ENCODE measurements around the gene OR10X1.

Gene OR10X1

DNA sequence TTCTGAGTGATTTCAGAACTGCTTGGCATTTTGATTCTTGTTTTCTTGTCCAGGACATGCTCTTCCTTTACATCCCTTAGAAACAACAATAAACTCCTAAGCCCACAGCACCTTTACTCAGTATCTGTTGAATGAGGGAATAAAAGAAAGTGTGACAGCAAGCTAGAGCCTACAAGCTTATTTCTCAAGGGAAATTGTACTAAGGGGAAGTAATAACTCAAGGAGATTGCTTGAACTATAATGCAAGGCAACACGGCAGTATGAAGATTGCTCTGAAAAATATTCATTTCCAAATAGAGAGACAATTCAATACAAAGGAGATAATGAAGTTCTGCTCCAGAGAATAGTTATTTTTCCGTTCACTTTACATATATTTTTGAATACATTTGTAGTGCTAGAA, 15.8 kb downstream of the OR10X1 start:
- DNase-seq (ENCODE audit: extremely low read depth, insufficient read length): no peak
- TF ChIP-seq, protein P1, sequence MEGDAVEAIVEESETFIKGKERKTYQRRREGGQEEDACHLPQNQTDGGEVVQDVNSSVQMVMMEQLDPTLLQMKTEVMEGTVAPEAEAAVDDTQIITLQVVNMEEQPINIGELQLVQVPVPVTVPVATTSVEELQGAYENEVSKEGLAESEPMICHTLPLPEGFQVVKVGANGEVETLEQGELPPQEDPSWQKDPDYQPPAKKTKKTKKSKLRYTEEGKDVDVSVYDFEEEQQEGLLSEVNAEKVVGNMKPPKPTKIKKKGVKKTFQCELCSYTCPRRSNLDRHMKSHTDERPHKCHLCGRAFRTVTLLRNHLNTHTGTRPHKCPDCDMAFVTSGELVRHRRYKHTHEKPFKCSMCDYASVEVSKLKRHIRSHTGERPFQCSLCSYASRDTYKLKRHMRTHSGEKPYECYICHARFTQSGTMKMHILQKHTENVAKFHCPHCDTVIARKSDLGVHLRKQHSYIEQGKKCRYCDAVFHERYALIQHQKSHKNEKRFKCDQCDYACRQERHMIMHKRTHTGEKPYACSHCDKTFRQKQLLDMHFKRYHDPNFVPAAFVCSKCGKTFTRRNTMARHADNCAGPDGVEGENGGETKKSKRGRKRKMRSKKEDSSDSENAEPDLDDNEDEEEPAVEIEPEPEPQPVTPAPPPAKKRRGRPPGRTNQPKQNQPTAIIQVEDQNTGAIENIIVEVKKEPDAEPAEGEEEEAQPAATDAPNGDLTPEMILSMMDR (IDR thresholded peaks at IDR 0.05; ENCODE audit: insufficient read depth, low read length, poor library complexity, severe bottlenecking): no peak
- H3K27me3 ChIP-seq (replicated peaks; ENCODE audit: control insufficient read depth, insufficient read depth, low read length): no peaks in the 10 kb centered on the region
- H3K36me3 ChIP-seq (ENCODE audit: control insufficient read depth, insufficient read depth, low read length): no peaks in the 10 kb centered on the region
- no peak overlapping the region for H3K4me3 ChIP-seq (replicated peaks; ENCODE audit: low read depth, low read length)

DNA sequence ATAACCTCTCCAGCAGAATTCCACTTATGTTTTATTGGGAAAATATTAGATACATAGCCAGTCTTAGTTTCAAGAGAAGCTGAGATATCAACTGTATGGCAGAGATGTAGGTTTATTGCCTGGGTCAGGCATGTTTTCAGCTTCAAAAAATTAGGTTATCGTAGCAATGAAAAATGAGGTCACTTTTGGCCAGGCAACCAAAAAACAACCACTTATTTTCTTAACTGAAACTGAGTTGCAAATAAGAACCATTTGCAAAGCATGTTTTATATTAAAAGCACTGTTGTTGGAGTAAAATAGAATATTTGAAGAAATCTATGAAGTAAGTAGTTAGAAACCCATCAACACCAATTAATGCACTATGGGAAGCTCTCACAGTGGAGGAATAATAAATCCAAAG, 20.0 kb downstream of the OR10X1 start:
- Histone ChIP-seq H3K4me3 (replicated peaks; ENCODE audit: low read depth, low read length) (no peak overlapping the region), H3K27me3 (replicated peaks; ENCODE audit: control insufficient read depth, insufficient read depth, low read length) (no peaks in the 10 kb centered on the region), H3K36me3 (ENCODE audit: control insufficient read depth, insufficient read depth, low read length) (no peaks in the 10 kb centered on the region)
- TF ChIP-seq, protein P1 (IDR thresholded peaks at IDR 0.05; ENCODE audit: insufficient read depth, low read length, poor library complexity, severe bottlenecking): no peak
- DNase-seq (ENCODE audit: extremely low read depth, insufficient read length): no peak

DNA sequence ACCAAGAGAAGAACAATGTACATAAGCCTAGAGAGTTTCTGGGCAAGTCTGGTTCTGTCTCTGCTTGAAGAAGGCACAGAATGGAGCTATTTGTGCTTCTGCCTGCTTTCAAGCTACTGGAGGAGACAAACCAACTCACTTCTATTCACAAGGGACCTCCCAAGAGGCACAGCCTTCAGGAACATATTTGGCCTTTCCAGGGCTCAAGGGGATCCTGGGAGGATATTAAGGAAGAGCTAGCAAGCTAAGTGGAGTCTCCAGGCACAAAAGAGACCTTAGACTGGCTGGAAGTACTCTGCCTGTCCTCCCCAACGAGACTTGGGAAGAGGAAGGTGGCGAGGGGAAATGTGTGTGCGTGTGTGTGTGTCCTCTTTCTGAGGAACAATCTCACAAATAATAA, 25.3 kb downstream of the OR10X1 start, which contains the start of gene OR6Y1:
Gene OR6Y1 (minus strand): TSS at position 54 of the 400 bp plus-strand sequence. CDS start 6,300 bp downstream, outside the sequence.
- TF ChIP-seq, protein P1 (IDR thresholded peaks at IDR 0.05; ENCODE audit: insufficient read depth, low read length, poor library complexity, severe bottlenecking): no peak
- DNase-seq (ENCODE audit: extremely low read depth, insufficient read length): no peak
- Histone ChIP-seq H3K36me3 (ENCODE audit: control insufficient read depth, insufficient read depth, low read length) (no peaks in the 10 kb centered on the region), H3K27me3 (replicated peaks; ENCODE audit: control insufficient read depth, insufficient read depth, low read length) (no peaks in the 10 kb centered on the region), H3K4me3 (replicated peaks; ENCODE audit: low read depth, low read length) (no peak within 1 kb of the TSS)

DNA sequence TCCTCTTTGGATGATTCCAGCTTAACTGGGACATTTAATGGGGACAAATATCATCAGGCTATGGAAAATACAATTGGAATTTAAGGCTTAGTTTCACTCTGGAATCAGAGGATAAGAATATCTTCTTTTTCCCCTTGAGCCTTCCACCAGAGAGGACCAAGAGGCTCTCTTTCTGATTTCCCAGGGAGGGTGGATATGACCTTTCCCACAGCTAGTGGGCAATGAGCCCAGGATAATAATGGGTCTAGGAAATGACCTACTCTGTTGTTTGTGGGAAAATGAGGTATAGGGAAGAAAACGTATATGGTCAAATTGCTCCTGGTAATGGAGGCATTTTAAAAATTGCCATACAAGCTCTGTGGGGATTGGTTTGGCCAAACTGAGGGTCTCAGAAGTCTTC, 27.4 kb downstream of the OR10X1 start:
- Histone ChIP-seq H3K36me3 (ENCODE audit: control insufficient read depth, insufficient read depth, low read length) (no peaks in the 10 kb centered on the region), H3K27me3 (replicated peaks; ENCODE audit: control insufficient read depth, insufficient read depth, low read length) (no peaks in the 10 kb centered on the region), H3K4me3 (replicated peaks; ENCODE audit: low read depth, low read length) (no peak overlapping the region)
- TF ChIP-seq, protein P1 (IDR thresholded peaks at IDR 0.05; ENCODE audit: insufficient read depth, low read length, poor library complexity, severe bottlenecking): no peak
- no peak for DNase-seq (ENCODE audit: extremely low read depth, insufficient read length)

DNA sequence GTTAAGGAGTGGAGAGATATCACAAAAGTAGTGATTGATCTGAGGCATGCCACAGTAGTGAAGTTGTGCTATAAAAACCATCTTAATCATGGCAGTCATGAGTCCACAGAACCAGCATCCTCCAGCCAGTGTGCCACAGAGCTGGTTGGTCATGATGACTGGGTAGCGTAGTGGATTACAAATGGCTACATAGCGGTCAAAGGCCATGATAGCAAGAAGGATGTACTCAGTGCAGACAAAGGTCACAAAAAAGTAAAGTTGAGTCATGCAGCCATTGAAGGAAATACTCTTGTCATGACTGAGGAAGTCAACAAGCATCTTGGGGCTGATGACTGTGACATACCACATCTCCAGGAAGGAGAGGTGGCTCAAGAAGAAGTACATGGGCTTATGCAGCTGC, 32.2 kb downstream of the OR10X1 start:
- Histone ChIP-seq H3K36me3 (ENCODE audit: control insufficient read depth, insufficient read depth, low read length) (no peaks in the 10 kb centered on the region), H3K4me3 (replicated peaks; ENCODE audit: low read depth, low read length) (no peak overlapping the region), H3K27me3 (replicated peaks; ENCODE audit: control insufficient read depth, insufficient read depth, low read length) (no peaks in the 10 kb centered on the region)
- TF ChIP-seq, protein P1 (IDR thresholded peaks at IDR 0.05; ENCODE audit: insufficient read depth, low read length, poor library complexity, severe bottlenecking): no peak
- no peak for DNase-seq (ENCODE audit: extremely low read depth, insufficient read length)

DNA sequence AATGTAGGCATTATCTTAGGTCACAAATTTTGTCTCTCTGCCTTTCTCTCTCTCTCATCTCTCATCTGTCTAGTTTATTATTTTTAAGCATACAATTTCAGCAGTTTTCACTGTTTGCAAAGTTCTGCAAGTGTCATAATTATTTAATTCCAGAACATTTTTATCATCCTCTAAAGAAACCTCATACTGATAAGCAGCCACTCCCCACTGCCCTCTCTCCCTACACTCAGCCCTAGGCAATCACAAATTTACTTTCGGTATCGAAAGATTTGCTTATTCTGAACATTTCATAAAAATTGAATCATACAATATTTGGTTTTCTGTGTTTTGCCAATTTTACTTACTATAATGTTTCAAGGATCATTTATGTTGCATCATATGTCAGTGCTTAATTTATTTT, 42.1 kb downstream of the OR10X1 start:
- no peaks in the 10 kb centered on the region for H3K27me3 ChIP-seq (replicated peaks; ENCODE audit: control insufficient read depth, insufficient read depth, low read length)
- DNase-seq (ENCODE audit: extremely low read depth, insufficient read length): no peak
- H3K4me3 ChIP-seq (replicated peaks; ENCODE audit: low read depth, low read length): no peak overlapping the region
- TF ChIP-seq, protein P1 (IDR thresholded peaks at IDR 0.05; ENCODE audit: insufficient read depth, low read length, poor library complexity, severe bottlenecking): no peak
- H3K36me3 ChIP-seq (ENCODE audit: control insufficient read depth, insufficient read depth, low read length): no peaks in the 10 kb centered on the region
